ENCODE data around the gene ESR2.

DNA sequence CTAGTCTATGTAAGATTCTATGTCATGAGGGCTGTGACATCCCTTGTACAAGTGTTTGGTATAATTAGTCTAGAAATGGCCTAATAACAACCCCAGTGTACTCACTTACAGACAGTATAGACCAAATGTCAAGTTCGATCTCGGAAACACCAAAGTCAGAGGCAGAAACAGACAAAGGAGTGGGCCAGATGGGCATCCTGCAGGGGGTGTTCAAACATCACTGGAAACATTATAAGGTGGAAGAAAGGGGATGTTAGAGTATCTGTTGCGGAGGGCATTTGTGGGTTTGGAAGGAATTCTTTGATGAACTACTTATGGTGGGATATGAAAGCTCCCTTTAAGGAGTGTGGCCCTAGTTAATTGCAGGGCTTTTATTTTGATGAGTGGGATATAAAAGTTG is 134.6 kb downstream of the ESR2 start:
- TF ChIP-seq, protein P1, sequence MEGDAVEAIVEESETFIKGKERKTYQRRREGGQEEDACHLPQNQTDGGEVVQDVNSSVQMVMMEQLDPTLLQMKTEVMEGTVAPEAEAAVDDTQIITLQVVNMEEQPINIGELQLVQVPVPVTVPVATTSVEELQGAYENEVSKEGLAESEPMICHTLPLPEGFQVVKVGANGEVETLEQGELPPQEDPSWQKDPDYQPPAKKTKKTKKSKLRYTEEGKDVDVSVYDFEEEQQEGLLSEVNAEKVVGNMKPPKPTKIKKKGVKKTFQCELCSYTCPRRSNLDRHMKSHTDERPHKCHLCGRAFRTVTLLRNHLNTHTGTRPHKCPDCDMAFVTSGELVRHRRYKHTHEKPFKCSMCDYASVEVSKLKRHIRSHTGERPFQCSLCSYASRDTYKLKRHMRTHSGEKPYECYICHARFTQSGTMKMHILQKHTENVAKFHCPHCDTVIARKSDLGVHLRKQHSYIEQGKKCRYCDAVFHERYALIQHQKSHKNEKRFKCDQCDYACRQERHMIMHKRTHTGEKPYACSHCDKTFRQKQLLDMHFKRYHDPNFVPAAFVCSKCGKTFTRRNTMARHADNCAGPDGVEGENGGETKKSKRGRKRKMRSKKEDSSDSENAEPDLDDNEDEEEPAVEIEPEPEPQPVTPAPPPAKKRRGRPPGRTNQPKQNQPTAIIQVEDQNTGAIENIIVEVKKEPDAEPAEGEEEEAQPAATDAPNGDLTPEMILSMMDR (IDR thresholded peaks at IDR 0.05) = no peak
- TF ChIP-seq POLR2A (IDR thresholded peaks at IDR 0.05) = no peak

Data from body of pancreas (tissue), 4 donors.